DMS 273 (cell line): ENCODE measurements around the gene HDAC4.

Source experiments
- DNase-seq: peaks from one replicate; lab custom pipeline; 2025; ENCODE audit not compliant: unreplicated experiment; lab: John Stamatoyannopoulos, UW

HDAC4 gene

GRCh38 chr2:239354132-239354790, 46.6 kb downstream of the HDAC4 start:
- no peak for DNase-seq

GRCh38 chr2:239353692-239354091, 47.1 kb downstream of the HDAC4 start:
- DNase-seq = no peak

GRCh38 chr2:239351687-239352086, 49.1 kb downstream of the HDAC4 start:
- no peak for DNase-seq

GRCh38 chr2:239349453-239350135, 51.2 kb downstream of the HDAC4 start:
- peak; percentile 18 for DNase-seq

GRCh38 chr2:239348563-239349452, 52.0 kb downstream of the HDAC4 start:
- no peak for DNase-seq

GRCh38 chr2:239346676-239347075, 54.1 kb downstream of the HDAC4 start:
- no peak for DNase-seq

GRCh38 chr2:239345251-239345650, 55.6 kb downstream of the HDAC4 start:
- DNase-seq = no peak

GRCh38 chr2:239344857-239345216, 56.0 kb downstream of the HDAC4 start:
- DNase-seq = peak; percentile 48

GRCh38 chr2:239343946-239344856, 56.6 kb downstream of the HDAC4 start:
- DNase-seq = no peak

GRCh38 chr2:239343460-239343859, 57.4 kb downstream of the HDAC4 start:
- no peak for DNase-seq

- DNase-seq = no peak
These were observed 59.0 kb downstream of the HDAC4 start for GRCh38 chr2:239341840-239342239.

- DNase-seq = no peak
These were observed 59.6 kb downstream of the HDAC4 start for GRCh38 chr2:239341146-239341732.

- DNase-seq = no peak
These were observed 60.9 kb downstream of the HDAC4 start for GRCh38 chr2:239339726-239340601.

- DNase-seq = no peak
These were observed 61.6 kb downstream of the HDAC4 start for GRCh38 chr2:239339241-239339640.

- no peak for DNase-seq
These were observed 62.8 kb downstream of the HDAC4 start for GRCh38 chr2:239337877-239338484.

GRCh38 chr2:239337122-239337876, 63.5 kb downstream of the HDAC4 start:
- no peak for DNase-seq

- no peak for DNase-seq
These were observed 69.3 kb downstream of the HDAC4 start for GRCh38 chr2:239331560-239331959.

- no peak for DNase-seq
These were observed 70.0 kb downstream of the HDAC4 start for GRCh38 chr2:239330836-239331235.
